ENCODE results near the gene ZNF587B.
"Not testable (repeated sequence)": the region's sequence is repeated elsewhere in the genome, so short reads cannot be mapped to it uniquely, and the experiment has no call there.

Gene ZNF587B

DNA sequence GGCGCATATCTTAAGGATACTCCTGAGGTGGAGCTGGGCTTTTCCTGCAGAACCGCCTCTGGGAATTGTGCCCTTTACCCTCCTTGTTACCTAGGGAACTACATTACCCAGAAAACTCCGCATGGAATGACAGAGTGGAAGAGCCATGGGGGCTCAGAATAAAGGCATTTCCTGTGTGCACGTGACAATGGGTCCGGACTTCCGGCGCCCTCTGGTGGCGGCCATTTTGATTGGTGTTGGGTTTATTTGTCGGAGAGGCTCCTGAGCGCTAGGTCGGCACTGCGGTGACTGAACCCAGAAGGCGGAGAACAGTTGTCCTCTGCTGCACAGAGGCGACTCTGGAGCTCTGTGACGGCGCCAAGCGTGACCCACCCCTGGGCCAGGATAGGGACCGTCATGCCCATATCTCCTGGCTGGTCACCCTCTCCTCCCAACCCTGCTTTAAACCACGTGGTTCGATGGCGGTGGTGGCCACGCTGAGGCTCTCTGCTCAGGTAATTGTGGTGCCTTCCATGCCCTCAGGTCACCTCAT is at the start of gene ZNF587B:
Gene ZNF587B (plus strand): TSS at position 229 of the 532 bp plus-strand sequence. CDS start 230 bp downstream, at position 459.
- no peak for DNase-seq

- no peak for DNase-seq
Observed at GRCh38 chr19:57786286-57786685, 43.8 kb upstream of the ZNF587B start.

- DNase-seq = no peak
Observed at GRCh38 chr19:57786906-57787305, 43.2 kb upstream of the ZNF587B start.

GRCh38 chr19:57788114-57788692 is 41.9 kb upstream of the ZNF587B start:
- no peak for DNase-seq

GRCh38 chr19:57789288-57789687 is 40.8 kb upstream of the ZNF587B start:
- no peak for DNase-seq

DNA sequence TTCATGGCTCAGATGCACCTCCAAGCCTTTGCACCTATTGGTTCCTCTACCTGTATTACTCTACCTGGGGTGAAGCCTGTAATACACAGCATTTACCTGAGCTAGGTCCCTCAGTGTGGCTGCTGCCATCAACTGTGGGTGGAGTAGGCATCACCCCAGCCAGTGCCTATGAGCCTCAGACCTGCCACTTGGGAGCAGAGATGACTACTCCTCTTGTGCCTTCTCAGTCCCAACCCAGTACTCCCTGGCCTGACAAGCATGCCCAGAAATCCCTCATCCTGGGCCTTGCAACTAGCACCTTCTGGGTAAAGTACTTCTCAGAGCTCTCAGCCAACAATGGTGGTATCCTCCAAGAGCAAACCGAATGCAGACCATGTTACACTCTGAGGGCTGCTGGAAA is 33.5 kb upstream of the ZNF587B start:
- not testable (repeated sequence) for DNase-seq

DNA sequence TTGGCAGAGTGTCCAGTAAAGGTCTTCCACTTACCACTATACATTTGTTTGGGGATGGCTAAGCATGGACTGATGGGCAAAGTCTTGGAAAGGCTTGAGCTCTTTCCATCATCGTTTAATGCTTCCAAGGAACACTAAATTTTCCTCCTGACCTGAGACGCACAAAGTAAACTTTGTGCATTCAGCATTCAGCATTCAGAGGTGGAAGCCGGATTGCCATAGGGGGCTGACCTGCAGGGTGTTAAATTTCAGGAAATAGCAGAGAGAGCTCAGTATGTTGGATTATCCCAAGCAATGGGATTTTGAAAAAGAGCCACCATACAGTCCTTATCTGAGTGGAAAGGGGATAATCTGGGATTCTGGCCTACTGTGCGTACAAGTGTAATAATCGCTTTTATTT is 29.4 kb upstream of the ZNF587B start:
- no peak for DNase-seq

- no peak for DNase-seq
Observed at GRCh38 chr19:57802269-57802668, 27.8 kb upstream of the ZNF587B start.

DNA sequence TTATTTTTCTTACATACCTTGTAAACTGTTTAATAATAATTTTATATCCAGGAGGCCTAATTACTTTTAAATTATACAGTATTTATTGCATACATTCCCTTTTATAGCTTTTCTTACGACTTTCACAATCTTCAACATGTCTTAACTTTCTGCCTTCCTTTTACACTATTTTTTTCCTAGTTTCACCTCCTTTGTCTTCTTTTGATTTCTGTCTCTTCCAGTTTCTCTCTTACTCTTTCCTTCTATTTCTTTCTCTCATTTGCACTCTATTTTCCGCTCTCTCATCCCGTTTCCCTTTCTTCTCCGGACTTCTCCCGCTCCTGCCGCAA is 26.9 kb upstream of the ZNF587B start:
- no peak for DNase-seq

DNA sequence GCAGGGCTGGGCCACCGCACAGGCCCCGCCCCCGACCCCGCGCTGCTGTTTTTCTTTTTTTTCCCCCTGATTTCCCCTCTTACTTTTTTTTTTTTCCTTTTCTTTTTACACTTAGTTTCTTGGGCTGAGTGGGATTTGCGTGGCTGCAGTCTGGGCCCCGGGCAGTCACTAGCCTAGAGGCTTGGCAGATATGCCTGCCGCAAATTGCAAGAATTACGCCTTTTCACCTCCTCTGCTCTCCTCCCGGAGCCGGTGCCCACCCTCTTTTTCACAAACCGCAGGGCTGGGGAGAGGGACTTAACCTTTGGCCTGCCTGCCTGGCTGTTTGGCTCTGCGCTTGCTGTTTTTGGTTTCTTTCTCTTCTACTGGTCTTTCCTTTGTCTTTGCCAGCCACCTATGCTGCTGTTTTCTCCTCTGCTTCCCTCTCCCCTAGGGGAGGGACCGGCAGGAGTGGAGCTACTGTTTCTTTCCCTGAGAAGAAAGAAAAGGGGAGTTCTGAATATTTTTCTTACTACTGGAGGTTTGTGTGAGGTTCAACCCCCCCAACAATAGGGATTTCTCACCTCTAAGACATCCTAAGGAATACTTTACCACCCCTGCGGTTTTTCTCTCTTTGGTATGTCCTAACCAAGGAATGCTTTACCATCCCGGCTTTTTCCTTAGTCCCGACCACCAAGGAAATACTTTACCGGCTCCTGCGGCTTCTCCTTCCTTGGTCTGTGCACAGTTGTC is 26.3 kb upstream of the ZNF587B start:
- DNase-seq = no peak

- no peak for DNase-seq
Observed at GRCh38 chr19:57807541-57807940, 22.6 kb upstream of the ZNF587B start.

- DNase-seq = peak; percentile 31
Observed at GRCh38 chr19:57810410-57811295, 19.4 kb upstream of the ZNF587B start.

- DNase-seq = no peak
Observed at GRCh38 chr19:57812226-57812625, 17.9 kb upstream of the ZNF587B start.

DNA sequence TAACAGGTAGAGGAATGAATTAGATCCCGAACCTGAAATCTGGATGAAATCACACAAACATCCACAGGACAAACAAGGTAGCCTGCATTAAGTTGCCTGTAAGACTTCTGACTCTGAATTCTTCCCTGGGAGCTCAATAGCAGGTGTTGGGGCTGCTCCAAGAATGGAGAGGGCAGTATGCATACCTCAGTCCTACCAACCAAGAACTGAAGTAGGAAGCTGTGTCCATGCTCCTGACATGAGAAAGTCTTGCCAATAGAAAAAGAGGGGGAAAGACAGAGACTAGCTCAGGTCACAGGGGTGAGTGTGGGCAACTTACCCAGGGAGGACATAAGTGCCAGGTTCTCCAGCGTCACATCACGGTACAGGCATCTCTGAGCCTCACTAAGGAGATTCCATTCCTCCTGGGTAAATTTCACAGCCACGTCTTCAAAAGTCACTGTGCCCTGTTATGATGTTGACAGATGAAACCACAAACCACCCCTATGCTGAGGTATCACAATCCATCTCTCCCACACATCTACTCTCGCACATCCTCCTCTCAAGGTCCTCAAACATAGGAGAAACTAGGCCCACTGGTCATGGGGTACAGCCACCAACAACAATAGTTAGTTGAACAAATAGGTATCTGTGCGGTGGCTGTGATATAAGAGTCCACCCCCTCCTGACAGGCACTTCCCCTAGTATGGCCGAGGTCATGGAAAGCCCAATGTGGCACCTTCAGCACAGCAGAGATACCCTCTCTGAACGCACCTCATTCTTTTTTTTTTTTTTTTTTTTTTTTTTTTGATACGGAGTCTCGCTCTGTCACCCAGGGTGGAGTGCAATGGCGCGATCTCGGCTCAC is 16.9 kb upstream of the ZNF587B start:
- not testable (repeated sequence) for DNase-seq

DNA sequence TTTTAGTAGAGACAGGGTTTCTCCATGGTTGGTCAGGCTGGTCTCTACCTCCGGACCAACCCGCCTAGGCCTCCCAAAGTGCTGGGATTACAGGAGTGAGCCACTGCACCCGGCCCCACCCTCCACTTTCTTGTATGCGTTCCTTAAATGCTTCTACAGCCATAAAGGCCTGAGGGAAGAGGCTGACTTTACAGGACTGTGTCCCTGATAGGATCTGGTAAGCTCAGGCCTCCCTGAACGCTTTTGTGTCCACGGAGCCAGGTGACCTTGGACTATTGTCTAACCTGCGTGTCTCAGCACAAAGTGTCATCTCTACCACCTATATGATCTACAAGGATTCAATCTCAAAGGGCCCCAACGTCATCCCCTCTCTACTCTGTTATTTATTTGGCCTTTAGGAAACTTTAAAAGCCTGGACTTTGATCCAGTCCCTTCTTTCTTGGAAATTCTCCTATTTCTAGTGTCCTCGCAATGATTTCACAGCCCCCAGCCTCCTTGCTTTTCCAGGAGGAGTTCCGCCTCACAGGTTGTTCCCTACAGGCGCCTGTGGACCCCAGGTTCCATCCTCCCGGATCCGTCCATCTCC is 16.1 kb upstream of the ZNF587B start:
- no peak for DNase-seq

GRCh38 chr19:57814505-57815246 is 15.4 kb upstream of the ZNF587B start, which contains the start of gene ZNF552:
ZNF552 (minus strand) TSS chr19:57814913; CDS start chr19:57814743, 170 bp downstream.
- peak; percentile 96 for DNase-seq

GRCh38 chr19:57815247-57816075 is 14.6 kb upstream of the ZNF587B start:
- DNase-seq = no peak

DNA sequence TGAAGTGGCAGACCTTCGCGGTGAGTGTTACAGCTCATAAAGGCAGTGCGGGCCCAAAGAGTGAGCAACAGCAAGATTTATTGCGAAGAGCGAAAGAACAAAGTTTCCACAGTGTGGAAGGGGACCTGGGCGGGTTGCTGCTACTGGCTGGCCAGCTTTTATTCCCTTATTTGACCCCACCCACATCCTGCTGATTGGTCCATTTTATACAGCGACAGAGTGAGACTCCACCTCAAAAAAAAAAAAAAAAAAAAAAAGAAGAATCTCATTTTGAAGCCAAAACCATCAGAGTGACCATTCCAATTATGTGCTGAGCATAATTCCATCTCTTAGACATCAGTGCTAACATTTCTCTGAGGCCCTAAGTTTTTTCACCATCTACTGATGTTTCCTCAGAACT is 13.4 kb upstream of the ZNF587B start:
- no peak for DNase-seq

DNA sequence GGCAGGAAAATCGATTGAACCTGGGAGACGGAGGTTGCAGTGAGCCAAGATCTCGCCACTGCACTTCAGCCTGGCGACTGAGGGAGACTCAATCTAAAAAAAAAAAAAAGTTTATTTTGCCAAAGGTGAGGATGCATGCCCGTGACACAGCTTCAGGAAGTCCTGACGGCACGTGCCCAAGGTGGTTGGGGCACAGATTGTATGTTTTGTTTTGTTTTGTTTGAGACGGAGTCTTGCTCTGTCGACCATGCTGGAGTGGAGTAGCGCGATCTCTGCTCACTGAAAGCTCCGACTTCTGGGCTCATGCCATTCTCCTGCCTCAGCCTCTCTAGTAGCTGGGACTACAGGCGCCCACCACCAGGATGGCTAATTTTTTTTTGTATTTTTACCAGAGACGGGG is 12.1 kb upstream of the ZNF587B start:
- no peak for DNase-seq

DNA sequence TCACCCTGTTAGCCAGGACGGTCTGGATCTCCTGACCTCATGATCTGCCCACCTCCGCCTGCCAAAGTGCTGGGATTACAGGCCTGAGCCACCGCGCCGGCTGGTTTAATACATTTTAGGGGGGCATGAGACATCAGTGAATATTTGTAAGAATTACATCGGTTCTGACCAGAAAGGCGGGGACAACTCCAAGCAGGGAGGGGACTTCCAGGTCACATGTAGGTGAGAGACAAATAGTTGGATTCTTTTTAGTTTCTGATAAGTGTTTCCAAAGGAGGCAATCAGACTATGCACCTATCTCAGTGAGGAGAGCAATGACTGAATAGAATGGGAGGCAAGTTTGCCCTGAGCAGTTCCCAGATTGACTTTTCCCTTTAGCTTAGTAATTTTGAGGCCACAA is 11.7 kb upstream of the ZNF587B start:
- DNase-seq = no peak

Data from NCI-H2171 treated with DMSO at 0.1 percent for 48 hours (cell line).